Endothelial cell (in vitro differentiated cells): Measurements from ENCODE around the gene NOTCH3. TPM values are rescaled to one million over a fixed set of nuclear protein-coding genes. Genes with fewer than 3 reads are reported as not detected.

Experiments
- DNase-seq: peaks from one replicate; pipeline ENCODE4 v3.0.0; 2021; ENCODE audit warnings: low spot score
- H3K27ac Mint-ChIP-seq: one replicate; pipeline ENCODE4 v1.8.0; 2021; ENCODE audit warnings: mixed read lengths, inconsistent platforms; ENCODE audit not compliant: unreplicated experiment
- H3K27me3 Mint-ChIP-seq: one replicate; pipeline ENCODE4 v1.8.0; 2021; ENCODE audit warnings: mild to moderate bottlenecking, moderate library complexity, mixed read lengths, inconsistent platforms; ENCODE audit not compliant: unreplicated experiment
- H3K36me3 Mint-ChIP-seq: one replicate; pipeline ENCODE4 v1.8.0; 2021; ENCODE audit warnings: mild to moderate bottlenecking, low read depth, mixed read lengths, inconsistent platforms; ENCODE audit not compliant: unreplicated experiment
- H3K4me1 Mint-ChIP-seq: one replicate; pipeline ENCODE4 v1.8.0; 2021; ENCODE audit warnings: mild to moderate bottlenecking, mixed read lengths, inconsistent platforms; ENCODE audit not compliant: unreplicated experiment
- H3K4me3 Mint-ChIP-seq: one replicate; pipeline ENCODE4 v1.8.0; 2021; ENCODE audit warnings: mild to moderate bottlenecking, mixed read lengths, inconsistent platforms; ENCODE audit not compliant: unreplicated experiment
- H3K9me3 Mint-ChIP-seq: one replicate; pipeline ENCODE4 v1.8.0; 2021; ENCODE audit warnings: mixed read lengths, inconsistent platforms; ENCODE audit not compliant: unreplicated experiment
- CTCF ChIP-seq: fragments of 200-600 bp; sonication (generic); IDR thresholded peaks from one replicate; pipeline ENCODE4 v1.5.0; 2021; ENCODE audit warnings: antibody characterized with exemption; ENCODE audit not compliant: unreplicated experiment
- total RNA-seq: library from RNA; stranded (reverse); fragmentation: NEBNext Ultra II Directional; extraction: Animal tissue kit (Norgen Biotek cat#: 25700); gene quantifications from one replicate; pipeline ENCODE4 v1.2.1, GENCODE V29; 2021; ENCODE audit not compliant: unreplicated experiment

The NOTCH3 gene
- total RNA-seq, 1 donor from 2014 or later, result 96.8 TPM

DNA sequence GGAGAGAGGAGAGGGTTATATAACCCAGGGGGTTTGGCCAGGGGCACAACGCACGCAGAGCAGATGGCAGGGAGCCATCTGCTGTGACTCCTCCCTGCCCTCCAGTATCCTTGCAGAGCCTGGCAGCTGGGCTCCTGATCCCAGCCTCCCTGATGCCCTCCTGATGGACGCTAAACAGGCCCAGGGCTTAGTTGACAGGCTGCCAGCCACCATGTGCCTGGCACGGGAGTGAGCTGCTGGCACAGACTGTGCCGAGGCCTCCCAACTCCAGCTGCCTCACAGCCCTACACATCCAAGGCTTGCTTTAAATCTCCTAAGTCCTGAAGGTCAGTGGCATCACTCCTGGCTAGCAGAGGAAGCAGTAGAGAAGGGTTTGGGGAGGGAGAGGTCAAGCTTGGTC lies 76.9 kb downstream of the NOTCH3 start:
- Mint-ChIP-seq H3K27me3 (peaks cover 6% of the 10 kb centered on the region), H3K27ac (no peak overlapping the region), H3K4me1 (peaks cover 12% of the 10 kb centered on the region), H3K36me3 (peaks cover 23% of the 10 kb centered on the region), H3K9me3 (no peaks in the 10 kb centered on the region), H3K4me3 (peak overlapping the region; percentile 100)
- DNase-seq, result no peak
- TF ChIP-seq CTCF, result no peak

DNA sequence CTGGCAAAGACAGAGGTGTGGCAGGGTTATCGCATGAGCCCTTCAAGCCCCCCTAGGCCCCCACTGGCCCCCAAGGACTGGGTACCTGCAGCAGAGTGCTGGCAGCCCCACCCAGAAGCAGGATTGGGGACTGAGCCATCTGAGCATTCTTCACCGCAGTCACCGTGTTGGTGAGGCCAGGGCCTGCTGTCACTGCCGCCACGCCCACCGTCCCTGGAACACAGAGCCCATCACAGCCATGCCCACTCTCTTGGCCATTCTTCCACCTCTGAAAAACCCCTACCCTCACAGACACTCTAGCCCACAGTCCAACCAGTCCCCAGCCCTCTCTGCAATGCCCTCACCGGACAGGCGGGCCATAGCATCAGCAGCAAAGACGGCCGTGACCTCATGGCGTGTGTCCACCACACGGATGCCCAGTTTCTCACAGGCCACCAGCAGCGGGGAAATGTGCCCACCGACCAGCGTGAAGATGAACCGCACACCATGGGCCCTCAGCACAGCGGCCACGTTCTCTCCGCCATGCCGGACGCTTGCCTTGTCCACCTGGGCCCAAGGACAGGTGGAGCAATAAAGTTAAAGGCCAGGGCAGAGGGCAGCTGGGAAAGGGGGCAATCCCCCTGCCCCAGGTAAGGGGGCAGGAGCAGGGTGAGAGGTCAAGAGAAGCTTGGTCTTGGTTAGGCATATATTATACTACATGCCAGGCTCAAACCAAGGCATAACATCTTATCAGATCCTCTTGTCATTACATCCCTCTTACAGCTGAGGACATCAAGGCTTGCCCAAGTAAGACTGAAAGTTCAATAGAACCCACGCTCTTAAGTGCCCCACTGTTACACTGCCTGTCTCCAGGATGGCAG lies 77.5 kb downstream of the NOTCH3 start:
- DNase-seq, result no peak
- peaks cover 29% of the 10 kb centered on the region for H3K36me3 Mint-ChIP-seq
- peaks cover 12% of the 10 kb centered on the region for H3K4me1 Mint-ChIP-seq
- H3K4me3 Mint-ChIP-seq, result no peak overlapping the region
- H3K9me3 Mint-ChIP-seq, result no peaks in the 10 kb centered on the region
- no peak for TF ChIP-seq CTCF
- H3K27me3 Mint-ChIP-seq, result peaks cover 9% of the 10 kb centered on the region
- no peak overlapping the region for H3K27ac Mint-ChIP-seq

GRCh38 chr19:15122331-15123030 lies 78.3 kb downstream of the NOTCH3 start:
- no peak for TF ChIP-seq CTCF
- H3K9me3 Mint-ChIP-seq, result no peaks in the 10 kb centered on the region
- peaks cover 16% of the 10 kb centered on the region for H3K4me1 Mint-ChIP-seq
- no peak for DNase-seq
- H3K27me3 Mint-ChIP-seq, result peaks cover 16% of the 10 kb centered on the region
- H3K4me3 Mint-ChIP-seq, result no peak overlapping the region
- H3K36me3 Mint-ChIP-seq, result peaks cover 37% of the 10 kb centered on the region
- H3K27ac Mint-ChIP-seq, result no peak overlapping the region

DNA sequence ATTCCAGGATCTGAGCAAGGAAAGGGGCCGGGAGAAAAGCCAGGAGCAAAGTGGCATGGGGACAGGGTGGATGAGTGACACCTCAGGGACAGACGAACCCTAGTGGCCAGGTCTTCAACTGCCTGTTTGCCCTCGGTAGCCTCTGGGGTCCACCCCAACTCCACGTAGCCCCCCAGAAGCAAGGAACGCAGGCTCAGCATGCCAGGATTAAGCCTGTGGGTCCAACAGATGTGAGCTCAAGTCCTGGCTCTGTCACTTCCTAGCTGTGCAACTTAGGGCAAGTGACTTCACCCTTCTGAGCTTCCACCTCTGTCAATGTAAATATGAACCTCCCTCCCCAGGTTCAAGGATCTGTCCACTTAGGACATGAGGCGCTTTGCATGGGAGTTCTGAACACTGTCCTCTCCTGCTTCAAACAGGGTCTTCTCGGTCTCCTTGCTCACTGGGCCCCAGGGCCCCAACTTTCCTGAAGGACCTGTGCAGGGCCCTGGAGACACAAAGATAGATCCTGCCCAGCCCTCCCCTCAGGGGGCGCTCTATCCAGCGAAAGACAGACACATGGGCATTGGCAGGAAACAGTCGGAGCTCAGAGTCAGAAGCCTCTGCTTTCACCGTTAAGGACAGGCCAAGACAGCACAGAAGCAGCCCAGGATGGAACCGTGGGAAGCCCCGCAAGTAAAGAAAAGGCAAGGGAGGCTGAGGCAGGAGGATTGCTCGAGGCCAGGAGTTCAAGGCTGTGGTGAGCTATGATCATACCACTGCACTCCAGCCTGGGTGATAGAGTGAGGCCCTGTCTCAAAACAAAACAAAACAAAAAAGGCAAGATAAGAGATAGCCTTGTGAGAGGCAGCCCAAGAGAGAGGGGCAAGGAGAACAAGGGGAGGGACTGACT lies 80.4 kb downstream of the NOTCH3 start:
- H3K27me3 Mint-ChIP-seq, result peaks cover 27% of the 10 kb centered on the region
- DNase-seq, result no peak
- peak overlapping the region; percentile 23 for H3K27ac Mint-ChIP-seq
- H3K9me3 Mint-ChIP-seq, result no peaks in the 10 kb centered on the region
- TF ChIP-seq CTCF, result no peak
- peaks cover 49% of the 10 kb centered on the region for H3K36me3 Mint-ChIP-seq
- H3K4me1 Mint-ChIP-seq, result peaks cover 33% of the 10 kb centered on the region
- peak overlapping the region; percentile 16 for H3K4me3 Mint-ChIP-seq
